VCaP (cell line): ENCODE measurements around the gene HOXA6.

Experiments
- H3K27ac ChIP-seq: fragments of 450-650 bp; 2 replicates; pipeline ENCODE4 v1.5.1; 2017
- TF ChIP-seq, protein P1 (sequence below): fragments of 450-650 bp; conservative IDR thresholded peaks from 2 replicates; pipeline ENCODE4 v1.5.1; 2017; ENCODE audit warnings: mild to moderate bottlenecking, moderate library complexity

The HOXA6 gene

DNA sequence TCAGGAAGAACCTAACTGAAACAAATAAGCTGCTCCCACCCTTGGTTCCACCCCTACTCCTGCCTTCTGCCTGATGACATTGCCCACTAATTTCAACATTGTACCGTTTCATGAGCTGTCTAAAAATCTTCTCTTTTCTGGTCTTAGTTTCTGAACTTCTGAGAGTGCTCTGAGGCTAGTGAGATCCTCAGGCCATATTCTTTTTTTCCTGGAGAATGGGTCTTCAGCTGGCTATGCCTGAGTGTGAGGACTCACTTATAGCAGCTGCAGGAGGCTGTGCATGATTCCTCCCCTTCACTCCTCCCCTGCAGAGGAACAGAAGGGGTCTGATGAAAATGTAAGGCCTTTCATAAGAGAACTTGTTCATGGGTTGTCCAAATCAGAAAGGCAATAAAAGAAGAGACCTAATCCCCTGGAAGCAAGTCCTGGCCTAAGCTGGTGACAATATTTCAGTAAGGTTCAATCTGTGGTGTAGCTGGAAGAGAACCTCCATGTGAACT, 28.1 kb downstream of the HOXA6 start:
- TF ChIP-seq, protein P1, sequence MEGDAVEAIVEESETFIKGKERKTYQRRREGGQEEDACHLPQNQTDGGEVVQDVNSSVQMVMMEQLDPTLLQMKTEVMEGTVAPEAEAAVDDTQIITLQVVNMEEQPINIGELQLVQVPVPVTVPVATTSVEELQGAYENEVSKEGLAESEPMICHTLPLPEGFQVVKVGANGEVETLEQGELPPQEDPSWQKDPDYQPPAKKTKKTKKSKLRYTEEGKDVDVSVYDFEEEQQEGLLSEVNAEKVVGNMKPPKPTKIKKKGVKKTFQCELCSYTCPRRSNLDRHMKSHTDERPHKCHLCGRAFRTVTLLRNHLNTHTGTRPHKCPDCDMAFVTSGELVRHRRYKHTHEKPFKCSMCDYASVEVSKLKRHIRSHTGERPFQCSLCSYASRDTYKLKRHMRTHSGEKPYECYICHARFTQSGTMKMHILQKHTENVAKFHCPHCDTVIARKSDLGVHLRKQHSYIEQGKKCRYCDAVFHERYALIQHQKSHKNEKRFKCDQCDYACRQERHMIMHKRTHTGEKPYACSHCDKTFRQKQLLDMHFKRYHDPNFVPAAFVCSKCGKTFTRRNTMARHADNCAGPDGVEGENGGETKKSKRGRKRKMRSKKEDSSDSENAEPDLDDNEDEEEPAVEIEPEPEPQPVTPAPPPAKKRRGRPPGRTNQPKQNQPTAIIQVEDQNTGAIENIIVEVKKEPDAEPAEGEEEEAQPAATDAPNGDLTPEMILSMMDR, result no peak

DNA sequence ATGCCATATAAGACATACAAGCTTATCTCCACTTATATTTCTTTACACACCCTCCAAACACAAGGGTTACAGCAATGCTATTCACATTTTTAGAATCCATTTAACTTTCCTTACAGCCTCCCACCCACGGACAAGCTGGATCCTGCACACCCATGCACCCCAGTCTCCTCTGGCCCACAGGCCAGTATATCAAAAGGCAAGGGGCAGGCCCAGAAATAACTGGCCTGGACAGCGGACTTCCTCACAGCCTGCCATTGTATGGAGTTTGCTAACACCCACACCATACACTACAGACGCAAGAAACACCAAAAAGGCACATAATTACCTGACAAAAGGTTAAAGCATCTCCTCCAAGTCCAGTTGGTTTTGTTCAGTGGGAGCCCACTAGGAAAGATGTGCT, 29.0 kb downstream of the HOXA6 start:
- TF ChIP-seq, protein P1, result no peak
- H3K27ac ChIP-seq, result no peak overlapping the region

More for the DNA sequence above, 28.1 kb downstream of the HOXA6 start:
- peak overlapping the region; percentile 77 for H3K27ac ChIP-seq

DNA sequence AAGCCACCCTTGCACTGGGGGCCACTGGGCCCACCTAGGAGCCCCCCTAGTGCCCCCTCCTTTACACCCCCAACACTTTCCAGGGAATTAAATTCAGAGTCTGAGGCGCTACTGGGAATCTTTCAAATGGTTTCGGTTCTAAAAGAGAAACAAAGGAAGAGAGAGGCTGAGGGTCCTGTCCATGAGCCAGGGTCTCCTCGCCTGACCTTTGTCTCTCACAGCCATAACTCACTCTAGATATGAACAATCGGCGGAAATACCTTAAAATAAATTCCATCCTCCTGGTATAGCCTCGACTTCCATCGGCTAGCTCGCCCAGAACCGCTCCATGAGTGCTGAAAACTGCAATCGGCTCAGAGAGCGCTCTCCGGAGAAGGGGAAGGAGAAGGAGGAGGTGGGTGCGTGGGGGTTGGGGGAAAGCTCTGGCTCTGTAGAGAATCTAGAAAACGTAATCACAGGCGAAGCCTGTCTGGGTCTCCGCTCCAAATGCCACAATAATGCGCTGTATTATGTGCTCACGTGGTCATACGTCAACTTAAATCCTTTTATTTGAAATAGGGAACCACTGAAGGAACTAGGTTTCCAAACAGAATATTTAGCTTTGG, 29.6 kb downstream of the HOXA6 start:
- TF ChIP-seq, protein P1, result no peak
- no peak overlapping the region for H3K27ac ChIP-seq

DNA sequence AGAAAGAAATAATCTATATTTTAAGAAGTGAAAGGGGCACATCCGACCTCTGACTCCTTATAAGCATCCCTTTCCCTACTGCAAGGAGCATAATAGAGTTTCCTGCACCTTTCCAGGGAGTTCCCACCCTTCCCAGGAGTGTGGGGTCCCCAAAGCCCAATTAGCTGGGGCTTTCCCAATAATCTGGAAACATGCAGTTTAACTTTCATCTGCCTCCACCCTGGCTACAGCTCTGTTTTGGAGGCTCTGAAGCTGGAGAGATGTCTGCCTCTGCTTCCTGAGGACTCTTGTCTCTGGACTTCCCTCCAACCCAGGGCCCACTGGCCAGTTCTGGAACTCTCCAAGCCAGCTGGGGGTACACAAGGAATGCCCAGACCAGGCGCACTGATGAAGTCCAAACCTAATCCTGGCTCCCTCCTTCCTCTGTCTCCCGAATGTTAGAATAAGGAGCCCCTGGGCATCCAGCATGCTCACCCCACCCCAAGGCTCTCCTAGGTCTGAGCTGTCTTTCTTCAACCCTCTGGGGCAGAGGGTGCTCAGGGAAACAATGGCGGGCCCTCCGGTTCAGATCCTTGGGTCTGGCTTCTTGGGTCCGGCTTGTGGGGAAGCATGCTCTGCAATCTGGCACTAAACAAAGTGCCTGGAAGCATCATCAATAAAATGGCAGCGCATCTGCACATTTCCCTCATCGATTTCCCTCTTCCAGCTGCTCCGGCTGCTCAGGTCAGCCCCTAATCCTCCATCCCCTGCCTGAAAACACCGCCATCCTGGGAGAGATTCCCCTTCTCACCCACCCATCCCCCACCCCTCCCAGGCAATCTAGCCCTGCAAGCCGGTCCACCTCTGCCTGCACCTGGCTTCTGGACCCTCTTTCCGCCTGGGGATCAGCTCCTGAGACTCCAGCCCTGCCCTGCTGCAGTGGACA, 30.4 kb downstream of the HOXA6 start:
- TF ChIP-seq, protein P1, result no peak
- H3K27ac ChIP-seq, result no peak overlapping the region

DNA sequence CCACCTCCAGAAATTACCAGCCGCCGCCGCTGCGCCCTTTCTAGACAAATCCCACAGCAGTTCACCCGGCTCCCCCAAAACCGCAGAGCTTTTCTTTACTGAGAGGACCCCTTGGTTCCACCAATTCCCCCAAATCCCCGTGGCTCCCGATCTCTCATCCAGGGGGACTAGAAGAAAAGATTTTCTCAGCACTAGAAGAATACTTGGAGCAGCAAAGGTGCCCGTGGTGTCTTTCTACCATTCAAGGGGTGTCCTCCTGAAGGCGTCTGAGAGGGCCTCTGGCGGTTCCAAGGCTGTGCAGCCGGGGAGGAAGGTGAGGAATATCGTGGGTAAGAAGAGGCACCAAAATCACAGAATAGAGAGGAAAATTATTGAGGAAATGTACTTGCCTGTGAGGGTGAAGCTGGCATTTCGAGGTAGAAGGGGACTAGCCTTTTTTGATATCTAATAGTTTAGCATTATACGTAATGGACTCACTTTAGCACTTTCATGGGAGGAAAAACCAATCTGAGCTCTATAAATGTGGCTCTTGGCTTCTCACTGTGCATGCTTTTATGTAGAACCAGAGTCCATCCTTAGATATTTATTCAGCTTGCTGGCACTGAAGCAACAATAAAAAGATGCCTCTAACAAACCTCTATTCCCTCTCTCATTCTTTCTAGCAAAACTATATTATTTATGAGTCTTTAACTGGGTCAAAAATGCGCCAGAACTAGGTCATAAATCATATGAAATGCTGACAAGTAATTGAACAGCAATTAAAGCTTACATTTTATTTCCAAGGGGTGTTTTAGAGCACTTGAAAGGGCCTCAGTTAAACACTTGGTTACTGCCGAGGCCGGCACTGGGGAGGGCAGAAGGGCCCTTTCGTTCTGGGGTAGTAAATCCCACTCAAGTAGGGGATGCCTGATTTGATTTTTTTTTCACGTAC, 31.3 kb downstream of the HOXA6 start:
- H3K27ac ChIP-seq, result no peak overlapping the region
- TF ChIP-seq, protein P1, result no peak

DNA sequence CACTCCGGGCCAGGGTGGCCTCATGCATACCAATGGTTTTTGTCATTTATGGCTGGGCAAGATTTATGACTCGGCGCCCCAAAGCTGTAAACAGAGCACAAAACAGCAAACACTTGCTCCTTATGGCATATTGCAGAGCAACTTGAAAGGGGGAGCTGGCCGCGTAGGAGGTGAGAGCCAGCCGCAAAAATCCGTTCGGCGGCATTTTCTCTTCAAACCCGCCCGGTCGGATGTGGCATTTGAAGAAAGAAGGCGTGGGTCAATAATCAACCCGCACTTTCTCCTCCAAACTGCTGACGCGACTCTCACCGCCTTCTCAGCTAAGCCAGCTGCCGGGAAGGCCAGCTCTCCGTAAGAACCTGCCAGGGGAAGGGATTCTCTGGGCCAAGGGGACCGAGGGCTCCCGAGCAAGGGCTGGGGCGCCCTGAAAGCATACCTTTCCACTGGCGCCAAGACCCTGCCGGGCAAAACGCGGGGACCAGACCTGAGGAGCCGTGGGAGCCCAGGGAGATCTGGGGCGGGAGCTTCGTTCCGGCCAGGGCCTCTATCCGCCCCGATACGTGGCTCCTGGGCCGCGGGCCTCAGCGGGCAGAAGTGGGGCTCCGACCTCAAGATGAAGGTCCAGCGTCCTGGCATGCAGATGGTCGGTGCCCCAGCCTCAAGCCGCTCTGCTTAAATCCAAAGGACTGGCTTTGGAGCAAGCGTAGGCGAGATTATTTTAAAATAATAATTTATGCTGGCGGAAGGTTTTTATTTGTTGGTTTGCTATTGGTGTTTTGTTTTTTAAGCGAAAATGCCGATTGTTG, 32.1 kb downstream of the HOXA6 start:
- TF ChIP-seq, protein P1, result no peak
- H3K27ac ChIP-seq, result no peak overlapping the region
